Glutamatergic neuron (in vitro differentiated cells): Measurements from ENCODE around the gene PTPN4. TPM values are rescaled to one million over a fixed set of nuclear protein-coding genes. Genes with fewer than 3 reads are reported as not detected.

Source experiments
- DNase-seq: peaks from one replicate; pipeline ENCODE4 v3.0.0; 2022
- H3K27ac Mint-ChIP-seq: one replicate; pipeline ENCODE4 v1.8.0; 2020; ENCODE audit warnings: mild to moderate bottlenecking, mixed read lengths, inconsistent platforms; ENCODE audit not compliant: unreplicated experiment
- H3K27me3 Mint-ChIP-seq: one replicate; pipeline ENCODE4 v1.8.0; 2020; ENCODE audit warnings: mild to moderate bottlenecking, moderate library complexity, mixed read lengths, inconsistent platforms; ENCODE audit not compliant: unreplicated experiment
- H3K36me3 Mint-ChIP-seq: one replicate; pipeline ENCODE4 v1.8.0; 2020; ENCODE audit warnings: mild to moderate bottlenecking, mixed read lengths, inconsistent platforms; ENCODE audit not compliant: unreplicated experiment
- H3K4me1 Mint-ChIP-seq: one replicate; pipeline ENCODE4 v1.8.0; 2020; ENCODE audit warnings: mild to moderate bottlenecking, low read depth, mixed read lengths, inconsistent platforms; ENCODE audit not compliant: unreplicated experiment
- H3K4me3 Mint-ChIP-seq: one replicate; pipeline ENCODE4 v1.8.0; 2020; ENCODE audit warnings: mild to moderate bottlenecking, mixed read lengths, inconsistent platforms; ENCODE audit not compliant: unreplicated experiment
- H3K9me3 Mint-ChIP-seq: one replicate; pipeline ENCODE4 v1.8.0; 2020; ENCODE audit warnings: mild to moderate bottlenecking, moderate library complexity, mixed read lengths, inconsistent platforms; ENCODE audit not compliant: unreplicated experiment
- CTCF ChIP-seq: fragments of 200-600 bp; sonication (generic); IDR thresholded peaks from one replicate; pipeline ENCODE4 v1.5.0; 2021; ENCODE audit not compliant: partially characterized antibody, unreplicated experiment
- long read RNA-seq: library from polyadenylated mRNA; unstranded; transcript quantifications from one replicate; pipeline ENCODE4 v2.0.0, GENCODE V29; 2020; ENCODE audit not compliant: unreplicated experiment
- total RNA-seq: library from RNA; stranded (reverse); fragmentation: NEBNext Ultra II Directional; extraction: Animal tissue kit (Norgen Biotek cat#: 25700); gene quantifications from one replicate; pipeline ENCODE4 v1.2.1, GENCODE V29; 2021; ENCODE audit not compliant: unreplicated experiment

The PTPN4 gene
- total RNA-seq = 91.7 TPM
- long read RNA-seq, full-length matches to known transcripts = 3 of 13 reads
- long read RNA-seq, partial matches to known transcripts = 5 of 13 reads
- long read RNA-seq, other reads (novel, unspliced or antisense) = 5 of 13 reads

GRCh38 chr2:119759451-119760236 lies at the start of gene PTPN4:
PTPN4 (plus strand) TSS chr2:119759922; CDS start chr2:119809854, 49,932 bp downstream.
- Mint-ChIP-seq H3K27ac (peak within 1 kb of the TSS; percentile 90), H3K9me3 (peaks cover 6% of the 10 kb centered on the region), H3K36me3 (no peaks in the 10 kb centered on the region), H3K27me3 (peaks cover 4% of the 10 kb centered on the region), H3K4me3 (peak within 1 kb of the TSS; percentile 98), H3K4me1 (peaks cover 21% of the 10 kb centered on the region)
- DNase-seq = peak; percentile 96
- TF ChIP-seq CTCF = no peak

- Mint-ChIP-seq H3K27ac (no peak overlapping the region), H3K4me3 (no peak overlapping the region), H3K9me3 (peaks cover 13% of the 10 kb centered on the region), H3K27me3 (peaks cover 11% of the 10 kb centered on the region), H3K36me3 (peaks cover 5% of the 10 kb centered on the region), H3K4me1 (peaks cover 31% of the 10 kb centered on the region)
- no peak for DNase-seq
- no peak for TF ChIP-seq CTCF
Observed at GRCh38 chr2:119710281-119710680, 49.4 kb upstream of the PTPN4 start.

GRCh38 chr2:119711352-119711751 lies 48.4 kb upstream of the PTPN4 start:
- no peak for DNase-seq
- Mint-ChIP-seq H3K4me3 (no peak overlapping the region), H3K36me3 (no peaks in the 10 kb centered on the region), H3K4me1 (peaks cover 39% of the 10 kb centered on the region), H3K27ac (no peak overlapping the region), H3K9me3 (peaks cover 11% of the 10 kb centered on the region), H3K27me3 (peaks cover 8% of the 10 kb centered on the region)
- no peak for TF ChIP-seq CTCF

- H3K27me3 Mint-ChIP-seq = peaks cover 7% of the 10 kb centered on the region
- H3K4me3 Mint-ChIP-seq = no peak overlapping the region
- no peak for TF ChIP-seq CTCF
- DNase-seq = no peak
- peaks cover 5% of the 10 kb centered on the region for H3K9me3 Mint-ChIP-seq
- H3K36me3 Mint-ChIP-seq = no peaks in the 10 kb centered on the region
- H3K4me1 Mint-ChIP-seq = peaks cover 37% of the 10 kb centered on the region
- no peak overlapping the region for H3K27ac Mint-ChIP-seq
Observed at GRCh38 chr2:119712571-119712970, 47.2 kb upstream of the PTPN4 start.
